Panc1 (cell line): Measurements from ENCODE around the gene NDUFAF2. TPM values are rescaled to one million over a fixed set of nuclear protein-coding genes. Genes with fewer than 3 reads are reported as not detected.

Experiments used
- ATAC-seq: fragments of 200-7000 bp; cut with Tn5 transposase; 2 replicates; pipeline ENCODE4 v1.9.1; 2020; ENCODE audit warnings: mild to moderate bottlenecking, moderate library complexity
- BruUV-seq: library from RNA; stranded (reverse); fragments of 400-500 nt; replicated peaks from 2 replicates; lab custom pipeline; 2021; lab: Mats Ljungman, UMichigan
- CTCF ChIA-PET: fragments of 300-600 bp; sonication (Branson Sonifier 250); formaldehyde crosslinking; loops from one replicate; lab custom pipeline; 2022; ENCODE audit warnings: antibody characterized with exemption; lab: Charles Lee
- POLR2A ChIA-PET: fragments of 300-600 bp; sonication (Branson Sonifier 250); formaldehyde crosslinking; loops from one replicate; lab custom pipeline; 2022; ENCODE audit warnings: antibody characterized with exemption; lab: Charles Lee
- DNase-seq: peaks from one replicate; pipeline ENCODE4 v3.0.0-alpha.2; 2010; ENCODE audit warnings: low read depth, low spot score
- H3K27ac ChIP-seq: 2 replicates; pipeline ENCODE4 v1.5.1; 2011; ENCODE audit warnings: mild to moderate bottlenecking, low read length, inconsistent platforms
- H3K27me3 ChIP-seq: fragments of 200-500 bp; sonication (Bioruptor generic); 2 replicates; pipeline ENCODE4 v1.6.0; 2014; ENCODE audit warnings: low read length, inconsistent platforms; ENCODE audit not compliant: control insufficient read depth, insufficient read depth
- H3K36me3 ChIP-seq: fragments of 200-500 bp; sonication (Bioruptor generic); 2 replicates; pipeline ENCODE4 v1.5.1; 2014; ENCODE audit warnings: inconsistent platforms, mild to moderate bottlenecking, low read length, moderate library complexity; ENCODE audit not compliant: control insufficient read depth, insufficient read depth
- H3K4me1 ChIP-seq: 2 replicates; pipeline ENCODE4 v1.5.1; 2011; ENCODE audit warnings: inconsistent platforms, mild to moderate bottlenecking, low read length, moderate library complexity; ENCODE audit not compliant: control insufficient read depth, insufficient read depth
- H3K4me3 ChIP-seq, 2 experiments: 2 replicates each; pipeline ENCODE4 v1.5.1; 2011 to 2012; ENCODE audit warnings: low read depth in 2 of 2, low read length in 2 of 2, mild to moderate bottlenecking in 2 of 2, inconsistent platforms in 1 of 2, moderate library complexity in 1 of 2
- H3K9me3 ChIP-seq: fragments of 200-500 bp; sonication (Bioruptor generic); 2 replicates; pipeline ENCODE4 v1.5.1; 2014; ENCODE audit warnings: low read depth, mild to moderate bottlenecking, inconsistent platforms, low read length, moderate library complexity; ENCODE audit not compliant: control insufficient read depth, insufficient read depth
- POLR2AphosphoS5 ChIP-seq: IDR thresholded peaks from 2 replicates; pipeline ENCODE4 v1.6.1; 2012; ENCODE audit warnings: mild to moderate bottlenecking, low read depth, low read length, moderate library complexity
- SIN3A ChIP-seq: IDR thresholded peaks from 2 replicates; pipeline ENCODE4 v1.6.1; 2012; ENCODE audit warnings: low read depth, mild to moderate bottlenecking, low read length, moderate library complexity, borderline replicate concordance; ENCODE audit not compliant: insufficient read depth
- TCF7L2 ChIP-seq: IDR thresholded peaks from 2 replicates; pipeline ENCODE4 v1.6.1; 2011; ENCODE audit warnings: mild to moderate bottlenecking, low read depth, low read length, inconsistent platforms
- in situ Hi-C: cut with HindIII; loops from 2 replicates; pipeline ENCODE4 v1.10.0; 2016; ENCODE audit warnings: low sequenced_read_pairs, low pct_unique_long_range_greater_than_20kb
- intact Hi-C: fragments of 100-400 bp; cut with micrococcal nuclease; formaldehyde crosslinking; loops from one replicate; pipeline ENCODE4 v1.10.0; 2022; ENCODE audit not compliant: unreplicated experiment
- total RNA-seq: library from RNA; stranded (reverse); gene quantifications from one replicate; pipeline ENCODE4 v1.2.1, GENCODE V29; 2021; ENCODE audit not compliant: unreplicated experiment
- TF ChIP-seq, protein P1 (sequence below): fragments of 450-650 bp; IDR thresholded peaks from 2 replicates; pipeline ENCODE4 v1.5.1; 2017; ENCODE audit warnings: mild to moderate bottlenecking
- TF ChIP-seq, protein P2 (sequence below), 2 experiments: IDR thresholded peaks; 2 replicates each; pipeline ENCODE4 v1.6.1; 2011 to 2012; ENCODE audit warnings: low read depth in 2 of 2, control low read depth in 1 of 2, low read length in 1 of 2, mild to moderate bottlenecking in 1 of 2, moderate library complexity in 1 of 2; ENCODE audit not compliant: insufficient read depth in 1 of 2

NDUFAF2 gene
- total RNA-seq, 1 experiment from 2014 or later, result 41.6 TPM

DNA sequence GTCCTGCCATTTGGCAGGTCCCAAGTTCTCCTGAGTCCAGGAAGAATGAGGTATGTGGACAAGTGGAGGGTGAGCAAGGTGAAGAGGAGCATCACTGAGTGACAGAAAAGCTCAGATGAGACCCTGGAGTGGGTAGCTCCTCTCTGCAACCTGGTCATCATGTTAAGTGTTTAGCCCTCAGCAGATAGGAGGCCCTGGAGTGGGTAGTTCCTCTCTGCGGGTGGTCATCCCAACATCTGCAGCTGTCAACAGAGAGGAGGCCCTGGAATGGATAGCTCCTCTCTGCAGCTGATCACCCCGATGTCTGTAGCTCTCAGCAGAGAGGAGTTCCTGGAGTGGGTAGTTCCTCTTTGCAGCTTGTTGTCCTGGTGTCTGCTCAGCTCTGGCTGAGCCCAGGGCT lies 48.4 kb downstream of the NDUFAF2 start:
- TF ChIP-seq, protein P1, sequence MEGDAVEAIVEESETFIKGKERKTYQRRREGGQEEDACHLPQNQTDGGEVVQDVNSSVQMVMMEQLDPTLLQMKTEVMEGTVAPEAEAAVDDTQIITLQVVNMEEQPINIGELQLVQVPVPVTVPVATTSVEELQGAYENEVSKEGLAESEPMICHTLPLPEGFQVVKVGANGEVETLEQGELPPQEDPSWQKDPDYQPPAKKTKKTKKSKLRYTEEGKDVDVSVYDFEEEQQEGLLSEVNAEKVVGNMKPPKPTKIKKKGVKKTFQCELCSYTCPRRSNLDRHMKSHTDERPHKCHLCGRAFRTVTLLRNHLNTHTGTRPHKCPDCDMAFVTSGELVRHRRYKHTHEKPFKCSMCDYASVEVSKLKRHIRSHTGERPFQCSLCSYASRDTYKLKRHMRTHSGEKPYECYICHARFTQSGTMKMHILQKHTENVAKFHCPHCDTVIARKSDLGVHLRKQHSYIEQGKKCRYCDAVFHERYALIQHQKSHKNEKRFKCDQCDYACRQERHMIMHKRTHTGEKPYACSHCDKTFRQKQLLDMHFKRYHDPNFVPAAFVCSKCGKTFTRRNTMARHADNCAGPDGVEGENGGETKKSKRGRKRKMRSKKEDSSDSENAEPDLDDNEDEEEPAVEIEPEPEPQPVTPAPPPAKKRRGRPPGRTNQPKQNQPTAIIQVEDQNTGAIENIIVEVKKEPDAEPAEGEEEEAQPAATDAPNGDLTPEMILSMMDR, result no peak
- no peak for TF ChIP-seq TCF7L2
- no peak for TF ChIP-seq SIN3A
- TF ChIP-seq, protein P2, sequence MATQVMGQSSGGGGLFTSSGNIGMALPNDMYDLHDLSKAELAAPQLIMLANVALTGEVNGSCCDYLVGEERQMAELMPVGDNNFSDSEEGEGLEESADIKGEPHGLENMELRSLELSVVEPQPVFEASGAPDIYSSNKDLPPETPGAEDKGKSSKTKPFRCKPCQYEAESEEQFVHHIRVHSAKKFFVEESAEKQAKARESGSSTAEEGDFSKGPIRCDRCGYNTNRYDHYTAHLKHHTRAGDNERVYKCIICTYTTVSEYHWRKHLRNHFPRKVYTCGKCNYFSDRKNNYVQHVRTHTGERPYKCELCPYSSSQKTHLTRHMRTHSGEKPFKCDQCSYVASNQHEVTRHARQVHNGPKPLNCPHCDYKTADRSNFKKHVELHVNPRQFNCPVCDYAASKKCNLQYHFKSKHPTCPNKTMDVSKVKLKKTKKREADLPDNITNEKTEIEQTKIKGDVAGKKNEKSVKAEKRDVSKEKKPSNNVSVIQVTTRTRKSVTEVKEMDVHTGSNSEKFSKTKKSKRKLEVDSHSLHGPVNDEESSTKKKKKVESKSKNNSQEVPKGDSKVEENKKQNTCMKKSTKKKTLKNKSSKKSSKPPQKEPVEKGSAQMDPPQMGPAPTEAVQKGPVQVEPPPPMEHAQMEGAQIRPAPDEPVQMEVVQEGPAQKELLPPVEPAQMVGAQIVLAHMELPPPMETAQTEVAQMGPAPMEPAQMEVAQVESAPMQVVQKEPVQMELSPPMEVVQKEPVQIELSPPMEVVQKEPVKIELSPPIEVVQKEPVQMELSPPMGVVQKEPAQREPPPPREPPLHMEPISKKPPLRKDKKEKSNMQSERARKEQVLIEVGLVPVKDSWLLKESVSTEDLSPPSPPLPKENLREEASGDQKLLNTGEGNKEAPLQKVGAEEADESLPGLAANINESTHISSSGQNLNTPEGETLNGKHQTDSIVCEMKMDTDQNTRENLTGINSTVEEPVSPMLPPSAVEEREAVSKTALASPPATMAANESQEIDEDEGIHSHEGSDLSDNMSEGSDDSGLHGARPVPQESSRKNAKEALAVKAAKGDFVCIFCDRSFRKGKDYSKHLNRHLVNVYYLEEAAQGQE (IDR thresholded peaks at IDR 0.05; ENCODE audit: insufficient read depth in 1 of 2, low read depth in 2 of 2, low read length in 1 of 2), result no peak
- no peak for TF ChIP-seq POLR2AphosphoS5
- Histone ChIP-seq H3K4me1 (no peaks in the 10 kb centered on the region), H3K27ac (no peak overlapping the region), H3K36me3 (no peaks in the 10 kb centered on the region), H3K9me3 (peaks cover 3% of the 10 kb centered on the region; the same call in 1 of the 2 replicates), H3K4me3 (no peak overlapping the region), H3K27me3 (no peaks in the 10 kb centered on the region)
- no peak for ATAC-seq
- no peak for DNase-seq
- intact Hi-C loops (no loop called here), in situ Hi-C loops (no loop called here)
- no TSS peak for BruUV-seq
- CTCF ChIA-PET, result no interaction called here
- POLR2A ChIA-PET, result no interaction called here

DNA sequence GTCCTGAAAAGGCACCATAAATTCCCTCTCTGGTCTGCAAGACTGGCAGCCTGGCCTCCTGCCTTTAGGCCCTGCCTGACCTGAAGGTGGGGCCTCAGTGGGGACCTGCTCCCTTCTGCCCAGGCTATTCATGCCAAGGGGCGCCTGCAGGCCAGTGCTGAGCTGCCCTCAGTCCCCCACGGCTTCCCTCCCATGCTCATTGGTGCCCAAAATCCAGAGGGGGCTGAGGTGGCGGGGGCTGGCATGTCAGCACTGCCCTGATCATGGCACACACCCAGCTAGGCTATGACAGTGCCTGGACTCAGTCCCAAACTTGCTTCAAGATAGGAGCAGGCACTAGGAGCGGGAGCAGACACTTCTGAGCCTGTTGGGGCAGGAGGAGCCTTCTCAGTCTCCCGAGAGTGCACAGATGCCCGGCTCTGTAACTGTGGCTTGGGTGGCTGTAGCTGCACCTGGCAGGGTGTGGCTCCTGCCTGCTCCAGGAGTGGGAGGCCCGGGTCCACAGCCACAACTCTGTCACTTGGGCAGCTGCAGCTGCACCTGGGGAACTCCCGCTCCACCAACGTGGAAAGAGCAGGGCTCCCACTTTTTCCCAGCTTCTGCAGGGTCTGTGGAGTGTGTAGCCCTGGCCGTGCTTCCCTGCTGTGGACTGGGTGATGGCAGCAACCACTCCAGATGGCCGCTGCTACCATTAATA lies 49.0 kb downstream of the NDUFAF2 start:
- in situ Hi-C loops, result no loop called here
- no TSS peak for BruUV-seq

More for the DNA sequence above, 49.0 kb downstream of the NDUFAF2 start:
- TF ChIP-seq, protein P1, result no peak
- TF ChIP-seq TCF7L2 (no peak), POLR2AphosphoS5 (no peak), SIN3A (no peak)
- TF ChIP-seq, protein P2 (IDR thresholded peaks at IDR 0.05; ENCODE audit: insufficient read depth in 1 of 2, low read depth in 2 of 2, low read length in 1 of 2), result no peak
- ATAC-seq, result no peak
- ChIA-PET CTCF (no interaction called here), POLR2A (no interaction called here)
- Histone ChIP-seq H3K4me1 (no peaks in the 10 kb centered on the region), H3K27ac (no peak overlapping the region), H3K36me3 (no peaks in the 10 kb centered on the region), H3K4me3 (no peak overlapping the region), H3K9me3 (peaks cover 3% of the 10 kb centered on the region; the same call in 1 of the 2 replicates), H3K27me3 (no peaks in the 10 kb centered on the region)
- intact Hi-C loops, result no loop called here
- no peak for DNase-seq
